NCI-H460 (cell line): ENCODE data around the gene CD55. TPM values are rescaled to one million over a fixed set of nuclear protein-coding genes. Genes with fewer than 3 reads are reported as not detected.

Experiments used
- total RNA-seq: library from RNA; depleted of rRNA; stranded (reverse); fragments of >200 nt; shearing (Covaris generic); gene quantifications from 2 replicates; pipeline ENCODE4 v1.2.3, GENCODE V29; 2014; rRNA removed

Gene CD55
- total RNA-seq, 1 experiment from 2014 or later, result 1,516 TPM

Other genes starting within 250 kb of the CD55 start
- gene C4BPB, start 232.8 kb upstream of the CD55 start, total RNA-seq, result not detected in 2 replicates
- not detected in 2 replicates for gene C4BPA, start 217.4 kb upstream of the CD55 start, total RNA-seq
- 0.17 TPM in 1 of 2 replicates, not detected in the other for gene CR2, start 132.7 kb downstream of the CD55 start, total RNA-seq
- gene CR1, start 174.5 kb downstream of the CD55 start, total RNA-seq, result not detected in 2 replicates